ENCODE results near the gene NKTR.

DNA sequence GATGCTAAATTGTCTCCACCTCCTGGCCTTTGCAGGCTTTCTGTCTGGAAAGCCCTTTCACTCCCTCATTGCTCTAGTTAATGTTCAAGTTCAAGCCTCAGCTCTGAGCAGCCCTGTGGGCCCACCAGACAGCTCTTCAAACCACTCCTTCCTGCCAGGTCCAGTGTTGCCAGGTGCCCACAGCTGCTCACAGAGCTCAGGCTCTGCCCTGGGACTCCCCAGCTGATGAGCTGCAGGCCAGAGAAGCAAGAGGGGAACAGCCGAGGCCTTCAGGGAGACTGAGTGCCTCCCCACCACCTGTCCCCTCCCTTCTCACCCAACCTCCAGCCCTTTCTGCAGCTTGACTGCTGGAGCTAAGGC is 51.7 kb downstream of the NKTR start:
- TF ChIP-seq, protein P1, sequence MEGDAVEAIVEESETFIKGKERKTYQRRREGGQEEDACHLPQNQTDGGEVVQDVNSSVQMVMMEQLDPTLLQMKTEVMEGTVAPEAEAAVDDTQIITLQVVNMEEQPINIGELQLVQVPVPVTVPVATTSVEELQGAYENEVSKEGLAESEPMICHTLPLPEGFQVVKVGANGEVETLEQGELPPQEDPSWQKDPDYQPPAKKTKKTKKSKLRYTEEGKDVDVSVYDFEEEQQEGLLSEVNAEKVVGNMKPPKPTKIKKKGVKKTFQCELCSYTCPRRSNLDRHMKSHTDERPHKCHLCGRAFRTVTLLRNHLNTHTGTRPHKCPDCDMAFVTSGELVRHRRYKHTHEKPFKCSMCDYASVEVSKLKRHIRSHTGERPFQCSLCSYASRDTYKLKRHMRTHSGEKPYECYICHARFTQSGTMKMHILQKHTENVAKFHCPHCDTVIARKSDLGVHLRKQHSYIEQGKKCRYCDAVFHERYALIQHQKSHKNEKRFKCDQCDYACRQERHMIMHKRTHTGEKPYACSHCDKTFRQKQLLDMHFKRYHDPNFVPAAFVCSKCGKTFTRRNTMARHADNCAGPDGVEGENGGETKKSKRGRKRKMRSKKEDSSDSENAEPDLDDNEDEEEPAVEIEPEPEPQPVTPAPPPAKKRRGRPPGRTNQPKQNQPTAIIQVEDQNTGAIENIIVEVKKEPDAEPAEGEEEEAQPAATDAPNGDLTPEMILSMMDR (IDR thresholded peaks at IDR 0.05): no peak
- TF ChIP-seq POLR2A (IDR thresholded peaks at IDR 0.05): no peak
